Stimulated activated CD8-positive, alpha-beta memory T cell treated with anti-CD3 and anti-CD28 coated beads, Interleukin-2, amount 100 ng/mL, for 1 hour (primary cell): ENCODE data around the gene STOX2.

Experiments
- DNase-seq, 2 donors: peaks; one replicate each; pipeline ENCODE4 v3.0.0-alpha.2; 2020; ENCODE audit warnings: low read depth in 2 of 2

Gene STOX2

DNA sequence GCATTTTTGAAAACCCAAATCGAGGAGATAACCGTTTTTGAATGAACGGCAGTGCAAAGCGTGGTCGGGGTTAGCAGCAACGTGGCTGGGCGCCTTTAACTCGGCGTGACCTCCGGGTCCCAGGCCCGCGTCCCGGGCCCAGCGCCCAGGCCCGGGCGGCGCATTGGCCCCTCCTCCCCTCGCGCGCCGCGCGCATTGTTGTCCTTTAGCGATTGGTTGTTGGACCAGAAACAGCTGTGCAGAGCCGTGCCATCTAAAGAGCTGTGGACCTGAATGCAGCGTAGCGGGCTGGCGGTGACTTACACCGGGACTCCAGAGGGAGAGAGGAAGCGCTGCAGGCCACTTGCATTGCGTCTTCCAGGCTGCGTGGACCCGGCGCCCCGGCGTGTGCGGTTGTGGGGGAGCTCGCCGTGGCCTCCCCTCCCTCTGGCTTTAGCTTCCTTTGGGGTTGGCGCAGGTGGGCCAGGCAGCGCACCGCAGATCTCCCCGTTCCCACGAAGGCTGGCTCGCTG, at the start of gene STOX2:
Gene STOX2, plus strand, starts transcription at position 227 of the 512 bp plus-strand sequence. CDS start 1,484 bp downstream, outside the sequence.
- DNase-seq = no peak

- DNase-seq = no peak
Observed at GRCh38 chr4:183855323-183856190, 49.5 kb upstream of the STOX2 start.

DNA sequence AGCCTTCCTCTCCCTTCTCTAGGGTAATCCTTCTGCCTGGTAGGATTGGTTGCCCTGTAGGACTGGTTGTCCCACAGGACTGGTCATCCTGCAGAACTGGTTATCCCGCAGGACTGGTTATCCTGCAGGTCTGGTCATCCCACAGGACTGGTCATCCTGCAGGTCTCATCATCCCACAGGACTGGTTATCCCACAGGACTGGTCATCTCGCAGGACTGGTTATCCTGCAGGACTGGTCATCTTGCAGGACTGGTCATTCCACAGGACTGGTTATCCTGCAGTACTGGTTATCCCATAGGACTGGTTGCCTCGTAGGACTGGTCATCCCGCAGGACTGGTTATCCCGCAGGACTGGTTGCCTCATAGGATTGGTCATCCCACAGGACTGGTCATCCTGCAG, 48.1 kb upstream of the STOX2 start:
- DNase-seq = no peak

- DNase-seq = no peak
Observed at GRCh38 chr4:183858011-183858615, 47.0 kb upstream of the STOX2 start.

DNA sequence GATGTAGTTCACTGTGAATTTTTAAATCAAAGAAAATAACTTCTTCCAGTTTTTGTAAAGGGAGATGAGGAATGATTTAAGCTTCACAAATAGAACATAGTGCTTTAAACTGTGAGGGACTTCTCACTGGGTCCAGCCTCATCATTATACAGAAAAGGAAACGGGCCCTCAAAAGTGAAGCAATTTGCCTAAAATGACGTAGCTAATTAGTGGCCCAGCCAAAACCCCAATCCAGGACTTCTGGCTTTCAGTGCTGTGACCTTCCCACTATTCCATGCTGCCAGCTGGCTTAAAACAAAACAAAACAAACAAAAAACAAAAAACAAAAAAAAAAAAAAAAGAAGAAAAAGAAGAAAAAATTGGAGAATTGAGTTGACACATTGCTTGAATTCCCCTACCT, 45.0 kb upstream of the STOX2 start:
- DNase-seq = no peak

DNA sequence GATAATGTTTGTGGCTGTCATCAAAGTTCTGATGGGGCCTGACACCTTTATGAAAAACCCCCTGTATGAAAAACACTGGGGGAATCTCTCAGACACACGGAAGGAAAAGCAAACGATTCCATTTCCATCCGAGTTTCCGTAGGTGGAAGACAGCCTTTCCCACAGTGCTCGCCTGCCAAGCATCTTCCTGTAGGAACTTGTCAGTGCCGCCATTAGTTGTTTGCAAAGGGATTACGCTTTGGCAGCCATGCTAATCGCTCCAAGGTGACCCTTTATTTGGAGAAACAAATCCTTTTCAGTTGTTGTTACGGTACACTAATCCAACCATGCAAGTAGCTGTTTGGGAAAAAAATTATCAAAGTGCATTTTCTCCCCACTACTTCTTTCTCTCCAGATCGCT, 44.4 kb upstream of the STOX2 start:
- no peak for DNase-seq

DNA sequence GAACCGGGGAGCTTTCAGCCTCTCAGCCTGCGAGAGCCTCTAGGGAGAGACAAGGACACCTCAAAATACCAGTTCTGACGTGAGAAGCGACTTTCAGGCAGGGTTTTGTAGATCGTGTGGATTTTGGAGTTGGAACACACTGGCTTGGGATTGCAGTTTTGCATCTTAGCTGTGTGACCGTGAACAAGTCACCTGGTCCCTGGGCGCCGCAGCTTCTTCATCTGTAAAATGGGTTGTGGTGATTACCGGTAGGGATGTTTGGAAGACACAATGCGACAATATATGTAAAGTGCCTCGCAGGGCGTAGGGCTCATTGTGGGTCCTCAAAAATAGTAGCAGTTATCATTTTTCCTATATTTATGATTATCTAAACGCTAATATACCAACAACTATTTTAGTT, 43.7 kb upstream of the STOX2 start:
- no peak for DNase-seq

- DNase-seq = no peak
Observed at GRCh38 chr4:183863155-183863825, 41.8 kb upstream of the STOX2 start.

- DNase-seq = no peak
Observed at GRCh38 chr4:183867247-183867646, 37.9 kb upstream of the STOX2 start.

GRCh38 chr4:183870997-183871396, 34.1 kb upstream of the STOX2 start:
- DNase-seq = no peak

GRCh38 chr4:183871581-183871980, 33.5 kb upstream of the STOX2 start:
- no peak for DNase-seq

DNA sequence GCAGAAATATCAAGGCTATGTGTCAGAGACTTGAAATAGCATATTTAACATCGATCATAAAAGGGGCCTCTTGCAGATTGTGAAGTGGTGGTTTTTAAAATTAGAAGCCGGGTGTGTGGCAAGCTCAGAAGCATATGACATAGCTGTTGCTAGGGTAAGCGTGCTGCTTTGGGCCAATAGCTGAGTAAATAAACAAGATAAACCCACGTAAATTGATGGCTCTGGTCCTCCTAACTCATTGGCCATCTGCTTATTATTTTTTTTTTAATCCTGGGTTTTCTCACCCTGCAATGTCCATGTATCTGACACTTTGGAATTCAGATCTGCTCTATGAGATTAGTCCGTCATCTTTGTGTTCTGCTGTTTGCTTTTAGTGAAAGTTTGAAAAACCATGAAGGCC, 32.6 kb upstream of the STOX2 start:
- no peak for DNase-seq

DNA sequence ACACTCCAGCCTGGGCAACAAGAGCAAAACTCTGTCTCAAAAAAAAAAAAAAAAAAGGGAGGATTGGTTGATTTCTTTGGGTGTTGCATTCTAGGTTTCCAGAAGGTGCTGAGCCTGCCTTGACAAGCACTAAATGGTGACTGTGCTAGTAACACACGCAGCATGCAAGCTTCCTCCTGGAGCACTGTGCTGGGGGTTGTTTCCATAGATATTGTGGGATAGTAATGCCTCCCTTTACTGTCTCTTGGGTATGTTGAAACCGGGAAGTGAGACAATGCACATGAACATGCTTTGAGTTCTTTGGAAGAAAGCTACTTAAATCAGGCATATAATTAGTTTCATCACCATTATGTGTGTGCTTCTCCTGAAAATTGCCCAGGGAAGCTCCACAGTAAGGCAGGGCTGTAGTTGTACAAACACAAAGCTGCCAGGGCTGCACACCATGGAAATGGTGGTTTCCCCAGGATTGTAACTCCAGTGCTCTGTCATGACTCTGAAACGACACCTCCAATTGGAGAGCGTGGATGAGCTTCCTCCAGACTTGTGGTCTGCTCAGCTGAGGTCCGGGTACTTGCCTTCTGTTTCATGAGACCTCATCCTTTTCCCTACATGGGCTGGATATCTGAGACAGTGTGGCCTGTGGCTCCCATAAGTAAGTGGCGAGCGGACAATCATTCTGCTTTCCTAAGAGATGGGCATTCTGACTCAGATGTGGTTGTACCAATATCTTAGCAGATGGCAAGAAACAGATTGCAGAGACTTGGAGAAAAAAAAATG, 31.5 kb upstream of the STOX2 start:
- DNase-seq = no peak

DNA sequence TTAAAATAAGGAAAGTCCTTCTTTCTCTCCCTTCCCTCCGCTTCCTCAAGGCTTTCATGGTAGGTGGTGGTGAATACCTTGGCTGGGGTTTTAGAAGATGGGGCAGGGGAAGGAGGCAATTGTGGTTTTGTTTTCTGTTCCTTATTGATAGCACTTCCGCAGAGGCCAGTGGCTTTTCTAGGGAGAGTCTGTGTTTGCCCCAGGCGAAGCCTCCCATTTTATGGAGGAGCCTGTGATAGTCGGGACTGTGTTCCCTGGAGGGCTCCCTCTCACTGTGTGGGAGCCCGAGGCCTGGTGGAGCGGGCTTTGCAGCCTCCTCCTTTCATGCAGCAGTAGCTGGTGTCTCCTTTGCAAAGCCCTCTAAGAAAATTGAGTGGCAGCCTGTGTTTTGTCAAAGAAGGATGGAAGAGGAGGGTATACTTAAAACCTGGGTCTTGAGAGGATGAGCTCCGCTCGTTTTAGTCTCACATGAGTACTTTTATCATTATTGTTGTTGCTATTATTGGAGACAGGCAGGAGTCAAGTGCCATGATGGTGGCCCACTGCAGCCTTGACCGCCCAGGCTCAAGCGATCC, 29.8 kb upstream of the STOX2 start:
- no peak for DNase-seq

GRCh38 chr4:183876268-183876934, 28.7 kb upstream of the STOX2 start:
- no peak for DNase-seq

- DNase-seq = no peak
Observed at GRCh38 chr4:183878251-183878970, 26.7 kb upstream of the STOX2 start.

GRCh38 chr4:183885205-183885720, 19.8 kb upstream of the STOX2 start:
- no peak for DNase-seq

GRCh38 chr4:183887351-183887750, 17.8 kb upstream of the STOX2 start:
- DNase-seq = no peak

DNA sequence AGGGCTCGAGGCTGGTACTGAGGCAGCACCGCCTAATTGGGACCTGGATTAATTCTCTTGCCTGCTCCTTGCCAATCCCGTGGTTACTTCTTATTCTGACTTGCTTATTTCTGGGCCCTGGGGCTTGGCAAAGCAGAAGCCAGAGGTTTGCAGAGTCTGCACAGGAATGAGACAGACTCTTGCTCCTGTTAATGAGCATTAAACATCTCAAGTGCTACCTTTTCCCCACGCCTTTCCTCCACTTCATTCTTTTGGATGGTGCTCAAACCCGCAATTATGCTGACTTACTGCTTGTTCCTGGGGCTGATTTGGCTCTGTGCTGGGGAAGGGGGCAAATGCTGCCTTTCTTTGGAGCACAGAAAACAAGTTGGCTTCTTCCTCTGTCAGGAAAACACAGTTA, 16.5 kb upstream of the STOX2 start:
- DNase-seq = no peak

DNA sequence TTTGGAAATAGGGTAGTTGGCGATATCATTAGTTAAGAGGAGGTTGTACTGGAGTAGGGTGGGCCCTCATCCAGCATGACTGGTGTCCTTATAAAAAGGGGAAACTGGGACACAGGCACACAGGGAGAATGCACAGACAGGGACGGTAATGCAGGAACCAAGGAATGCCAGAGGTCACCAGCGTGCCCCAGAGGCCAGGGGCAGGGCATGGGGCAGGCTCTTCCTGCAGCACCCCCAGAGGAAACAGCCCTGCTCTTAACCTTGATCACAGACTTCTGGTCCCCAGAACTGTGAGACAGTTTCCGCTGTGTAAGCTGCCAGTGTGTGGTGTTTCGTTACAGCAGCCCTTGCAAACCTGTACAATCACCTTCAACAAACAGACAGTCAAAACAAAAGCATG, 15.9 kb upstream of the STOX2 start:
- DNase-seq = no peak
